ACHN (cell line): Measurements from ENCODE around the gene NENF.

Experiments
- DNase-seq: peaks from one replicate; pipeline ENCODE4 v3.0.0-alpha.2; 2015
- in situ Hi-C: cut with HindIII; loops from 2 replicates; pipeline ENCODE4 v1.10.0; 2017; ENCODE audit warnings: low sequenced_read_pairs, low pct_ligation_motif_present, low pct_unique_long_range_greater_than_20kb

Gene NENF

DNA sequence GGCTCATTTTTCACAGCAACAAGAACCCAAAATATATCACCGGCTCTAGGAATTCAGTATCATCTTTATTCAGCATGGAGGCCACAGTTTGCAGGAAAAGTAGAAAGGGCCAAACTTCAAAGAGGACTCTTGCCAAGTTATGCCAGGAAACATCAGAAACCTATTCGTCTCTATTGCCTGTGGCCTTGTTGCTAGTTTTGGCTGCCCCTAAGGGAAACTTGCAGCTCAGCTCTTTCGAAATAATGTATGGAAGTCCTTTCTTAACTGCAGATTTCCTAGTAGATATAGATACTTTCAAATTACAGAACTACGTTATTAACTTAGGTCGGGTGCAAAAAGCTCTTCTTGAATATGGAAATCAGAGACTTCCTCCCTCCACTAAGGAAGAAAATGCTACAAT, 4.2 kb upstream of the NENF start:
- in situ Hi-C loops: no loop called here
- no peak for DNase-seq

- in situ Hi-C loops: no loop called here
- DNase-seq: no peak
Observed at GRCh38 chr1:212430416-212430815, 2.3 kb upstream of the NENF start.

GRCh38 chr1:212430955-212431394, 1.7 kb upstream of the NENF start:
- in situ Hi-C loops: no loop called here
- DNase-seq: no peak

DNA sequence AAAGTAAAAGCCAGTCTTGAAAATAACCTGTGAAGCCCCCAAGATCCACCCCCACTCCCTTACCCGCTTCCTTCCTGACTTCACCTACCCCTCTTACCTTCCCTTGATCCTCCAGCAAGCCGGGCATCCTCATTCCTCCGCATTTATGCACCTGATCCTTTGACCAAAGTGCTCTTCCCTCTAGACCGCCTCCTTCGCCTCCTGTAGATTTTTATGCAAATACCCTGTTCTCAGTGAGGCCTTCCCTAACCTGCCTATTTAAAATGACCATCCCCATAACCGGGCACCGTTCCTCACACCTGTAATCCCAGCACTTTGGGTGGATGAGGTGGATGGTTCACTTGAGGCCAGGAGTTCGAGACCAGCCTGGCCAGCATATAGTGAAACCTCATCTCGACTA, 1.1 kb upstream of the NENF start:
- no peak for DNase-seq
- in situ Hi-C loops: no loop called here

GRCh38 chr1:212432272-212432660, 454 bp upstream of the NENF start:
- peak; percentile 10 for DNase-seq
- in situ Hi-C loops: no loop called here

- in situ Hi-C loops: no loop called here
- DNase-seq: no peak
Observed at GRCh38 chr1:212433577-212434462, 1.1 kb downstream of the NENF start.

GRCh38 chr1:212434992-212435391, 2.3 kb downstream of the NENF start:
- DNase-seq: no peak
- in situ Hi-C loops: no loop called here

DNA sequence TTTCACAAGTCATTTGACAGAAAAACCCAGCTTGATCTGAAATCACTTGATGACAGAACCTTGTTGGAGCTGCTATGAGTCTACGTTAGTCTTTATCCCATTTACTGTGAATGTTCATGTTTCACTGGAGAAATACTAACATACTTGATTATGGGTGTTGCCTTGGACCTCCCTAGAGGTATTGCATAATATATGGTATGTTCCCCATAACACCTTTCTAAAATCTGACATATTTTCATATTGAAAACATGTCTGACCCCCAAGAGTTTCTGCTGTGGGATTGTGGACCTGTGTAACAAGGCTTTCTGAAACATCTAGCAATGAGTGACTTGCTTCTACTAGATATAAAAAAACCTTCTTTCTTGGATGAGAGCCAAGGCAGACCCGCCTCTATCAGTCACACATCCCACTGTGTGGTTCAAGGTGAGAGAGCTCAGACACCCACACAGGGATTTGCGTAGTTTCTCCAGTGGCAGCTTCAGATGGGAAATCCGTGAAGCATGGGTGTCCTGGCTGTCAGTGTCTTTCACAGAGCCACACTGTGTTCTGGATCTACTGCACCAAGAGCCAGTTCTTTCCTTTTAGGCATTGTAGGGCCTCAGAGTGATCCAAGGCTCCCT, 4.6 kb downstream of the NENF start:
- in situ Hi-C loops: no loop called here
- no peak for DNase-seq

DNA sequence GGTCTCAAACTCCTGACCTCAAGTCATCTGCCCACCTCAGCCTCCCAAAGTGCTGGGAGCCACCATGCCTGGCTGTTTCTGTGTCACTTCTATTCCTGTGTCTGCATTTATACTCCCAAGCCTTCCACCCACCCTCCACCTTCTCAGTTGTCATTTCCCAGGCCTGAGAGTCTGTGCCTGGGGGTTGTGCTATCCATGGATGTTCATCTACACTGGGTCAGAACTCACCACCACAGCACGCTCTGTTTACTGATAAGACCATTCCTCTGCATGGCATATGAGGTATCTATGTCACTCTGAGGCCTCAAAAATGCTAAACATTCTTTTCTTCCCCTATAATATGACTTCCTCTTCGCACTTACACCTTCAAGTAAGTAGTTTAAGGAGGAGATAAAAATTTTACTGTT, 6.1 kb downstream of the NENF start:
- no peak for DNase-seq
- in situ Hi-C loops: no loop called here

GRCh38 chr1:212440419-212440818, 7.7 kb downstream of the NENF start:
- DNase-seq: no peak

GRCh38 chr1:212442408-212442807, 9.7 kb downstream of the NENF start:
- in situ Hi-C loops: no loop called here

More at GRCh38 chr1:212440419-212440818, 7.7 kb downstream of the NENF start:
- in situ Hi-C loops: no loop called here

DNA sequence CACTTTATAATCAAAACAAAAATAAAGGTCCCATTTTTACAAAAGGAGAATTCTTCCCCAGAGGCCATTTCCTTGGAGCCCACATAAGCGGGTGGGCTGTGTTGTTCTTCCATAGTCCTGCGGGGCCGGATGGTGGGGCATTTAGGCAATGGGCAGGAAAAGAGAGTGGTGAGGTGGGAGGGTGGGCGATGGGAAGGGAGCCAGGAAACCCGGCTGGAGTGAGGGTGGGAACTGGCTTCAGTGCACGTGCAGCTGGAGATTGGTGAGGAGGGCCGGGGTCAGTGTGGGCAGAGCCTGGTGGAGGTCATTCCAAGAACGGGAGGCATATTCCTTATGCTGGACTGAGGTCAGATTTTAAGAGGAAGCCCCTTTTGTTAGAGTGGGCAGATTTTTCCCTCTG, 13.6 kb downstream of the NENF start:
- in situ Hi-C loops: no loop called here
- DNase-seq: no peak

More at GRCh38 chr1:212442408-212442807, 9.7 kb downstream of the NENF start:
- no peak for DNase-seq

DNA sequence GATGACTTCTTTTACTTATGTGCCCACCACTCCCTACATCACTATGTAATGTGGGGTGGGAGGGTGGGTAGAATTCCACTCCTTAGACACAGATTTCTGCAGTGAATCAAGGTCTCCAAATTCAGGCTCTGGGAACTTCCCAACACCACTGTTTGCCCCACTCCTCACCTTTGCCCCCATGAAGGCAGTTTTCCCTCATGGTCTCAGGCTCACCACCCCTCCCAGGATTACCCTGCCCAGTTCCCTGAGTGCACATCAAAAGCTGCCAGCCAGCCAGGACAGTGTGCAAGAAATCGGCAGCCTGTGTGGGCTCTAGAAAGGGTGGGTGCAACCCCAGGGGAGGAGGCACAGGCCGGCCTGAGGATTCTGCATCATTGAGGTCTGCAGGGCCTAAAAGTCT, 14.8 kb downstream of the NENF start:
- in situ Hi-C loops: no loop called here
- DNase-seq: no peak

GRCh38 chr1:212450331-212450881, 17.7 kb downstream of the NENF start:
- DNase-seq: peak; percentile 7
- in situ Hi-C loops: no loop called here

- in situ Hi-C loops: no loop called here
- DNase-seq: no peak
Observed at GRCh38 chr1:212451416-212452322, 18.9 kb downstream of the NENF start.

DNA sequence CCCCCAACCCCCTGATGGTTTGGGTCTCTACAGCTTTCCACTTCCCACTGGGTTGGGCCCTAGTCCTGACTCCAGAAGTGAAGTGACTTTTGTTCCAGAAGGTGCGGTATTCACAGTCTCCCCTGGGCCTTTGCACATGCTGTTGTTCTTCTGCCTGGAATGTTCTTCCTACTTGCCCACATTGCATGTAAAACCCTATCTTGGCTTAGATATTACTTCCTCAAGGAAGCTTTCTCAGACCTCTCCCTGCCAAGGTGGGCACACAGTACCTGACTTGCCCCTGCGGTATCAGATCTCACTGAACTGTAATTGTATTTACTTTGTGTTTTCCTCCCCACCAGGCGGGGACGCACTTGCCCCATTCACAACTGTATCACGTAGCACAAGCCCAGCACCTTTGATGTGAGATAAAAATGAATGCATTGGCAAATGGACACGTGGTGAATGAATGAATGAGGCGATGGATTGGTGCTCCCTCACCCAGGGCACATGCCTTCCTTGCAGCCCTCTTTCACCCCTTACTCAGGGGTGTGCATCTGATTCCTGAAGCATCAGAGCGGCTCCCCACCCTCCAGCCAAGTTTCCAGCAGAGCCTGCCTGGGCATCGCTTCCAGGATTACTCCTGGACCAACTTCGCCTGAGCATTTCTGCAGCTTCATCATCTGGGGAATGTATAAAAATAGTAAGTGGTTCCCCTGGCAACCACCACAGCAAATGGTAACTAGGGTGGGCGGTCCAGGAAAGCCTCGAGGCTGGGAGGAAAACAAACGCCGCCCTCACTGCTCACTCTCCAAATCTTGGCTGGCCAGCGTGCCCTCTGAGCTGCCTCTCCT, 19.8 kb downstream of the NENF start:
- DNase-seq: no peak
- in situ Hi-C loops: no loop called here

GRCh38 chr1:212453156-212453857, 20.6 kb downstream of the NENF start:
- in situ Hi-C loops: no loop called here
- DNase-seq: no peak
